ENCODE measurements around the gene MLYCD.

The MLYCD gene

DNA sequence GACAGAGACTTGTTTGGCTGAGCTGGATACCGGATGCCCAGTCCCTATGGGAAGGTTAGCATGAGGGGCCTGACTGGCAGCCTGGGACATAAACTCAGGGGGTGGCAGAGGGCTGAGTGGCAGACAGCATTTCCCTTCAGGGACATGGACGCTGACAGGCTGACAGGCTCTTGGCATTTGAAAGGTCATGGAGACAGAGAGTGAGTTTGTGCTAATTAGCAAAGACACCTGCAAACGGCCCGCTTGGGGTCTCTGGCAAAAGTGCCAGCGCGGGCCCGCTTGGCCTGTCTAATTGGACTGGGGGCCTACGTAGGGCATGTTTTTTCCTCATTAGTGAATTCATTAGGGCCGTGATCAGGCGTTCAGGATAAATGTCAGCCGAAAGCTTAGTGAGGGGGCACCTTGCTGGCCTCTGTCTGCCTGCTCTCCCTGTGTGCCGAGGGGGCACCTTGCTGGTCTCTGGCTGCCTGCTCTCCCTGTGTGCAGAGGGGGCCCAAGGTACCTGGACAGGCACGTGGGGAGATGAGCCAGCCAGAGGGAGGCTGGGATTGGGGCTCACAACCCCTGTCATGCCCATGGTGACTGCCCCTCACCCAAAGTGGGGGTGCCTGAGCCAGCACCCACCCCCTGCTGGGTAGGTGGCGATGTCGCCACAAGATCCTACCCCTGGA lies 76.8 kb downstream of the MLYCD start:
- H3K9ac ChIP-seq (ENCODE audit: low read length in 5 of 5), result no peak overlapping the region
- H3K4me1 ChIP-seq (ENCODE audit: control insufficient read depth in 5 of 5, insufficient read depth in 5 of 5, low read length in 5 of 5), result no peaks in the 10 kb centered on the region
- no peak overlapping the region for H3K27ac ChIP-seq (ENCODE audit: low read depth, low read length)
- H3K4me3 ChIP-seq (ENCODE audit: low read depth in 1 of 5, low read length in 5 of 5), result no peak overlapping the region
- no peaks in the 10 kb centered on the region for H3K27me3 ChIP-seq (ENCODE audit: control insufficient read depth in 5 of 5, insufficient read depth in 4 of 5, low read length in 5 of 5)
- H3K9me3 ChIP-seq (ENCODE audit: control insufficient read depth in 5 of 5, low read length in 5 of 5), result peaks cover 0 to 13% (median 13%) of the 10 kb centered on the region in 5 donors
- H3K36me3 ChIP-seq (ENCODE audit: control insufficient read depth in 5 of 5, insufficient read depth in 5 of 5, low read length in 5 of 5), result no peaks in the 10 kb centered on the region
